NCI-H82 (cell line): ENCODE data around the gene MIOX.

Experiments
- DNase-seq: peaks from one replicate; lab custom pipeline; 2025; lab: John Stamatoyannopoulos, UW

Gene MIOX

DNA sequence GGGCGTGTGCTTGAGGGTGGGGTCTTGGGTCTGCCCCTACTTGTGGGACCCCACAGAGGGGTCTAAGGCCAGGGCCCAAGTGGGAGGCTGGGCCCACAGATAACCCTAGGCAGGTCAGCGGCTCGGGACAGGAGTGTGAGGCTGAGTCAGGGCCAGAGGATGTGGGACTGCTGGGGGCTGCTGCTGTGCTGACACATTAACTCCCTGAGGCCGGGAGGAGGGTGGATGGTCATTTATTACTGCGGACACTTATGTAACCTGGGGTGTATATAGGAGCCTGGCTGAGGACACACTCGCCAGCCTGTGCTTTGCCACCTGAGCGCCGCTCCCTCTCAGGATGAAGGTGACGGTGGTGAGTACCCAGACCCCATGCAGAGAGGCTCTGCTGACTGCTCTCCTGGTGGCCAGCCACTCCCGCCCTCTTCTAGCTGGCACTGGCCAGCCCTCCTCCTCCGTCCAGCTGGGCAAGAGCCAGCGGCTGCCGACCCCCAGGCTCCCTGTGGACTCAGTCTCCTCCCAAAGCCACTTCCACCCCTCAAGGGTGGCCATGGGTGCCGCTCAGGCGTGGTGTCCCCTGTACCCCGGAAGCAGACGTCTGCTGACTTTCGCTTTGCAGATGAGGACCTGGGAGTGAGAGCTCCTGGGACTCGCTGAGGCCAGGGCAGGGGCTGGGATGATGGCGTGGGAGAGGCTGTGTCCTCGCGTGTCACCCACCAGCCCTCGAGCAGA lies at the start of gene MIOX:
Gene MIOX (plus strand): TSS at position 299 of the 729 bp plus-strand sequence. CDS start 39 bp downstream, at position 338.
- no peak for DNase-seq

DNA sequence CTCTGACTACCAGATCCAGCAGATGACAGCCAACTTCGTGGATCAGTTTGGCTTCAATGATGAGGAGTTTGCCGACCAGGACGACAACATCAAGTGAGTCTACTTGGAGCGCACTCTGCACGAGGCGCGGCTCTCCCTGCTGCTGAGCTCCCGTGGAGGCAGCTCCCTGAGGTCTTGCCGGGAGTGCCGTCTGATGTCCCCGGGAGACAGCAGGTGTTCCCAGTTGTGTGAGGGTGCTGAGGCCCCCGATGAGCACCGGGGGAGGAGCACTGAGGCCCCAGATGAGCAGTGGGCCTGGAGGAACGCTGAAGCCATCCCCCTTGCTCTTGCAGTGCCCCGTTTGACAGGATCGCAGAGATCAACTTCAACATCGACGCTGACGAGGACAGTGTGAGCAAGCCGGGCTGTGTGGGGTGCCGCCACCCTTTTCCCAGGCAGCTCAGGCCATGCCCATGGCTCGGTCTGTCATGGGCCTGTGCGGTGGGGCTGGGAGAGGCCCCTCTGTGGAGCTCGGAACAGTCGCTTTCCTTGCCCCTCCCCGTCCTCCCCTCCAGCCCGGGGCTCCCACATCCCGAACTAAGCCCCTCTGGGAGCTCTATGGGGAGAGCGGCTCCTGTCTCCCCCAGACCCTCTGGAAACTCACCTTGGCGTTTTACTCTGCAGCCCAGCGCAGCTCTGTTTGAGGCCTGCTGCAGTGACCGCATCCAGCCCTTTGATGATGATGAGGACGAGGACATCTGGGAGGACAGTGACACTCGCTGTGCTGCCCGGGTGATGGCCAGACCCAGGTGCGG lies 49.0 kb upstream of the MIOX start:
- DNase-seq: no peak

DNA sequence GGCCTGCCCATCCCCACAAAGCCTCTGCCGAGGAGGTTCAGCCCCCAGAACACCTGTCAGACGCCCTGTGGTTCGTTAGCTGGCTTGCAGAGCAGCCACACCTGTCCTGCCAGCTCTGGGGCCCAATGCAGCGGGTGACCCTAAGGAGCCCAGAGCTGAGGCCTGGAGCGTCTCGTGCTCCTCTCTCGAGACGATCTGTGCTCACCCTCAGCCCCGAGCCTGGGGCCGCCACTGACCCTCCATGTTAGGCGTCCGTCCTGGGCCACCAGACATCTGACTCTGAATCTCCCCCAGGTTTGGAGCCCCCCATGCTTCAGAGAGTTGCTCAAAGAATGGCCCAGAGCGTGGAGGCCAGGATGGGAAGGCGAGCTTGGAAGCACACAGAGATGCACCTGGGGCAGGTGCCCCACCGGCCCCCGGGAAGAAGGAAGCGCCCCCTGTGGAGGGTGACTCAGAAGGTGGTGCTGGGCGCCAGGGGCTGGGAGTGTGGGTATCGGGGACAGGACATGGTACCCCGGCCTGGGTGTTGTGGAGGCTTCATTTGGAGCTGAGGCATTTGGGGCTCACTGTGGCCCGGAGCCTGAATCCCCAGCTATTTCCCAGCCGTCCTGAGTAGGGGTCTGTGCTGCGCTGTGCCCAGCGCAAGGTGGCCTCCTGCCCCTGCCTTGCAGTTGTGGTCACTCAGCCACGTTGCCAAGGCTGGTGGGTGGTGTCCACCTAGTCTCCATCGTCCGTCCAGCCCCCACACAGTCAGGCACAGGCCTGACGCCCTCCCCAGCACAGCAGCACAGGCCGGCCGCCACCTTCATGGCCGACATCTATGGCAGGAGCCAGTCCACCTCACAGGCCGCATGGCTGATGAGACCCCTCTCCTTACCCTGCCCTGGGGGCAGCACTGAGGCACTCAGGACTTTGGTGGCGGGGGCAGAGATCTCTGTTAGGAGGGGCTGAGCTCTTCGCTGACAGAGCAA lies 48.1 kb upstream of the MIOX start:
- no peak for DNase-seq

DNA sequence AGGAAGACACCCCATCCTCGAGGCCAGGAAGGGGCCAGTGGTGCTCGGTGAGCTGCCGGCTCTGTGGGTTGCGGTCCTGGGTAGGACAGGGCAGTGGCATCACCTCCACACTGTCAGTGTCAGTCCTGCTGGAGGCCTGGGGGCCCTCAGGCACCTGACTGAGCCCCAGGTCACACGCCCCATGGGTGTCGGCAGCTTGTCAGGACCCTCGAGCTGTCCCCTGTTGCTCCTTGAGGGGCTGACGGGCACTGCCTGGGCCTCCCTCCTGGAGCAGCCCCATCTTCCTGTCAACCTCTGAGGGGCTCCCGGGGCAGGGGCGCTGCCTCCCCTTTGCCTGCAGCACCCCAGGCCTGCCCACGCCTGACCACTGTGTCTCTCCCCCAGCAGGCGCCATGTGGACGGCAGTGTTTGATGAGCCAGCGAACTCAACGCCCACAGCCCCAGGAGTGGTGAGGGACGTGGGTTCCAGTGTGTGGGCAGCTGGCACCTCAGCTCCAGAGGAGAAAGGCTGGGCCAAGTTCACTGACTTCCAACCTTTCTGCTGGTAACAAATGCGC lies 47.3 kb upstream of the MIOX start:
- DNase-seq: no peak

DNA sequence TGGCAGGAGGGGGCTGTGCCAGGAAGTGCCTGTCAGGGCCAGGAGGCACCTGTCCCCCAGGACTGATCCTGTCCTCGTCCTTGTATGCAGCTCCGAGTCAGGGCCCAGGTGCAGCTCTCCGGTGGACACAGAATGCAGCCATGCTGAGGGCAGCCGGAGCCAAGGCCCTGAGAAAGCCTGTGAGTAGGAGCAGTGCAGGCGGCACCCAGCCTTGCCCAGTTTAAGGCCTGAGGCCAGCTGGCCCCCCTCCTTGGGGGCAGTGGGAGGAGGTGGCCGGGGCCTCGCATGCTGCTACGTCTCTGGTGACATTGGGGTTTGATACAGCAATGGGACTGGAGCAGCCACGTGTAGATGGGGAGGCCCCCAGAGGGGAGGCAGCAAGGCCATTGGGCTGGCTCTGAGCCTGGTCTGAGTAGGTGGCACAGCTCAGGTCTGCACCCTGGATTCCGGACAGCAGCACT lies 46.8 kb upstream of the MIOX start:
- no peak for DNase-seq

DNA sequence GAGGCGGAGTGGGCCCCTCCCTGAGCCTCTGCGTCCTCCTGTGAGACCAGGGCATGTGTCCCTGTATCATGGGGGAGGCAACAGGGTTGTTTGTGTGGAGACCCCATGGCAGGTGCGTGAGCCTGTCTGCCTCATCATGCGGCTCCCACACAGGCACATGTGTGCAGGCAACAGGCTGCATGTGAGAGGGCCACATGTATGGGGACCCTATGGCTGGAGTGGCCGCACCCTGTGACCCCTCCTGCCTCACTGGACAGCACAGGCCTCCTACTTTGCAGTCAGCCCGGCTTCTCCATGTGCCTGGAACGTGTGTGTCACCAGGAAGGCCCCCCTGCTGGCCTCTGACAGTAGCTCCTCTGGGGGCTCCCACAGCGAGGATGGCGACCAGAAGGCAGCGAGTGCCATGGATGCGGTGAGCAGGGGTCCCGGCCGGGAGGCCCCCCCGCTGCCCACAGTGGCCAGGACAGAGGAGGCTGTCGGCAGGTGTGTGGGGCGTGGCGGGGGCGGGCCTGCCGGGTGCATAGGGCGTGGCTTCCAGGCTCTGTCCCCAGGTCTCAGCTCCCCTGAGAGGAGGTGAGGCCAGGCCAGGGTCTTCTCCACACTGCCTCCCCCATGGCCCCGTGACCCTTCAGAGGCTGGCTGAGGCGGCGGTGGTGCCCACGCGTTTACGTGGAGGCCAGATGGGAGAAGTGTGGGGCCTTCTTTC lies 46.0 kb upstream of the MIOX start:
- no peak for DNase-seq

DNA sequence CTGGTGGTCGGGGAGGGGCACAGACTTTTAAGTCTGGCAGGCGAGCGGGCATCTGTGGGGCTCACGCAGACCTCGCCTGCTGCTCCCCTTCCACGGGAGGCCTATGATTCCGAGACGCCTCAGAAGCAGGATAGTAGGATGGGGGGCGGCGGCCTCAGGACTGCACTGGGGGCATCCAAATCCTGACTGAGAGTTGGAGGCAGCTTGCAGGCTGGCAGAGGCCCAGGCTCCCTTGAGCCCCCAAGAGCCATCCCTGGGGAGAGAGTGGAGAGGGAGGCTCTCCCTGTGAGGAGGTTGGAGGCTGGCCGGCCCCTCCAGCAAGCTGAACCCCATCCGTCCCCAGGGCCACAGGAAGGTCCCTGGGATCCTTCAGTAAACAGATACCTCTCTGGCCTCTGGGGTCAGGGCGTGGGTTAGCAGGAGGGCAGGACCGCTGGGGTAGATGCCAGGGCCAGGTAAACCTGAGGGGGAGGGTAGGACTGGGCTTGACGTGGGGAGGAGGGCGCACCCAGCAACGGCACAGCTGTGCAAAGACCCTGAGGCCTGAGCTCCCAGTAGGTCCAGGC lies 45.1 kb upstream of the MIOX start:
- no peak for DNase-seq

DNA sequence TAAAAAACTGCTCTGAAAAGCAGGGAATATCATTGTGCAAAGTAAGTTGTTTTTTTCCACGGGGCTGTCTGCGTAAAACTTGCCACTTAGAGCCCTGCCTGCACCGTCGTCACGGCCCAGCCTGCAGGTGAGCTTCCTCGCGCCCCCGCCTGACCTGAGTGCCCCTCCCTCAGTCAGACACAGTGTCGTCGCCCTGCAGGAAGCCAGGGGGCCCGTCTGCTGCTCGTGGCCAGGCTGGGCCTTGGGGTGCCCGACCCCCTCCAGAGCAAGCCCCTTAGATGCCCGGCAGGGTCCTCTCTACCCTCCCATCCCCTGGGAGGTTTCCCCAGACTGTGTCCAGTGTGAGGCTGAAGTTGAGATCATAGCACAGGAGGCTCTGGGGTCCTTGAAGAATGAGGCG lies 43.5 kb upstream of the MIOX start:
- no peak for DNase-seq

DNA sequence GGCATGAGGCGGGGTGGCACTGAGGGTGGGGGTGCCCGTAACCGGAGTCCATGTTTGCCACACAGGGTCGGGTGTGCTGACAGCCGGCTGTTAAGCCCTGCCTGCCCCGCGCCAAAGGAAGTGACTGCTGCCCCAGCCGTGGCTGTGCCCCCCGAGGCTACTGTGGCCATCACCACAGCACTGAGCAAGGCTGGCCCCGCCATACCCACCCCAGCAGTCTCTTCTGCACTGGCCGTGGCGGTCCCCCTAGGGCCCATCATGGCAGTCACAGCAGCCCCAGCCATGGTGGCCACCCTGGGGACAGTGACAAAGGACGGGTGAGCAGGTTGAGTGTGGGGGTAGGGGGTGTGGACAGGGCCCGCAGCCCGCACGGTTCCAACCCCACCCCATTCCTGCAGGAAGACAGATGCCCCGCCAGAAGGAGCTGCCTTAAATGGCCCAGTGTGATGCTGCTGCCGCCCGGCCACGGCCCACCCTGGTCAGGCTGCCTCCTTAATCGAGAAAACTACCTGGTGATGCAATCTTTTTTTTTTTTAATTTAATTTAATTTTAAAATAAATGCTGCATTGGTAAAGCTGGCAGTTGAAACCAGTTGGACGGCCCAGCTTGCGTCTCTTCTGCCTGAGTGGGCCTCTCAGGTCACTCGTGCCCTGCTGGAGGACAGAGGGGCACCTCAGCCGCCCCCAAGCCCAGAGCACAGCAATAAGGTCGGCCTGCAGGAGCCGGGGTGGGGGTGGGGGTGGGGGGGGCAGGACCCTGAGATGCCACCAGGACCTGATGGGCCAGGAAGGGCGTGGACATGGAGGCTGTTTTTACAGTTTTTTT lies 42.6 kb upstream of the MIOX start:
- DNase-seq: no peak

DNA sequence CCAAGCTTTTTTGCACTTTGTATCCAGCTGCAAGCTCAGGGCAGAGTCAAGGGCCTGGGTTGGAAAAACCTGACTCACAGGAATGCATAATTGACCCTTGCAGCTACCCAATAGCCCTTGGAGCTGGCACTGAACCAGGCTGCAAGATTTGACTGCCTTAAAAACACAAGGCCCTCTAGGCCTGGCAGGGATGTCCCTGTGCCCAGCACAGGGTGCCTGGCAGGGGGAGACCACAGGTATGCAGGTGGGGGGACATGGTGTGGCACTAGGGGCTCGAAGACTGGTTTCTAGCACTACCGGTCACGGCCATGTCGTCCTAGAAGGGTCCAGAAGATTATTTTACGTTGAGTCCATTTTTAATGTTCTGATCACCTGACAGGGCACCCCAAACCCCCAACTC lies 42.0 kb upstream of the MIOX start:
- DNase-seq: no peak

DNA sequence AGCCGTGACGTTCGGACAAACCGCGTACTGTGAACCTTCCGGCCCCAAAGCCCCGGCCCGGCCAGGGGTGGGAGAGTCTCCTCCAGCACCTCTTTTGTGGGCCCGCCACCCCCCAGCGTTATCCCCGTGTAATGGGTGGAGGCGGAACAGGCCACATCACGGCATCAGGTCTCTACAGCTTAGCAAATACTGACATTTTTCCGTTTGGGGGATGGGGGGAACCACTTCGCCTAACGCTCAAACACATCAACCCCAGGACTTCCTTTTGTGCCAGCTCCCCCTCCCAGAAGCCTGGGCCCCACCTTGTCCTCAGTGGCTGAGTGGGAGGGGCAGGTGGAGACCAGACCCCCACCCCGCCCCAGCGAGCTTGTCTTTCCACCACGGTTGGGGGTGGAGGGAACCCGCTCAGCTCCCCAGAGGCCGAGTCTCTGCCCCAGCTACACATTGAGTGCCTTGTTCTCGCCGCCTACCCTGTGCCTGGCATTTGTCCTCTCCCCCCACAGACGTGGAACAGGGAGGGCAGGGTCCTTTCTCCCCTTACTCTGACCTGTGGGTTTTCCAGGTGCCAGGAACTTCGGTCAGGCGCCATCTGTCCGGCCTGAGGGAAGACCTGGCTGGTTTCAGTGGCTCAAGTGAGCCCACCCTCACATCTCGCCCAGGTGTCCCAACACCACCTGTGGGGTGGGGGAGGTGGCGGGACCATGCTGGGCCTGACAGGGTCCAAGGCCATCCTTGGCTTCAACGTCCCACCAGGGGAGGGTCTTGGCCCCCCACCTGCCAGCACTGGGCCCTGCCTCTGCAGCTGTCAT lies 41.4 kb upstream of the MIOX start:
- DNase-seq: no peak

DNA sequence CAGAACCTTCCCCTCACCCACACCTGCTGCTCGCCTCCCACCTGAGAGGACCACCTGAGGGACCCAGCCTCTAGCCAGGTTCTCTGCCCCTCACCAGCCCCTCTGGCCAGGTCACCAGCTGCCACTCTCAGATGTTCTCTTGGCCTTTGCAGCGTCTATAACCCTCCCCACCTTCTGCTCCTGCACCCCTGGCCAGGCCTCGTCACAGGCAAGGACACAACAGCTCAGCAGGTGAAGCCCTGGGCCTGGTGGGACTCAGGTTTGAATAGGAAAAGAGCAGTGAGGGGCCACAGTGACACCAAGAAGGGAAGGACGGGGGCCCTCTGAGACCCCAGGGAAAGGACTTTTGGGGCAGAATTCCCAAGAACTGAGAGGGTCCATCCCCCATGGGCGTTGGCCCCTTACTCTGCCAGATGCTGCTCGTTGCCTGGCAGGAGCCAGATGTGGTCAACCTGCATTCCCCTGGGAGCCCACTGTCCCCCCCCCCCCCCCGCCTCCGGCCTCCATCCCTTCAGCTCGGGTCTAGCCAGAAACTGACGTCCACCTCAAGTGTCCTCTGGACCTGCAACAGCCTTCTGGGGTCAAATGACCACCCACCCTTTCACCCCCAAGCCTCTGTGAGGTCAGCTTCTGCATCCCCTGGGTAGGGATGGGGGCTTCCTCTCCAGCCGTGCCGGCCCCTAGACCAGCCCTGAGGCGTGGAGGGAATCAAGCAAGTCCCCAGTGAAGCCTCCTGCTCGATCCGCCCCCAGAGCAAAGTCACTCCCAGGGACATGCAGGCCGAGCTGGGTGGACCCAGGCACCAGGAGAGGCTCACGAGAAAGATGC lies 40.6 kb upstream of the MIOX start:
- no peak for DNase-seq

DNA sequence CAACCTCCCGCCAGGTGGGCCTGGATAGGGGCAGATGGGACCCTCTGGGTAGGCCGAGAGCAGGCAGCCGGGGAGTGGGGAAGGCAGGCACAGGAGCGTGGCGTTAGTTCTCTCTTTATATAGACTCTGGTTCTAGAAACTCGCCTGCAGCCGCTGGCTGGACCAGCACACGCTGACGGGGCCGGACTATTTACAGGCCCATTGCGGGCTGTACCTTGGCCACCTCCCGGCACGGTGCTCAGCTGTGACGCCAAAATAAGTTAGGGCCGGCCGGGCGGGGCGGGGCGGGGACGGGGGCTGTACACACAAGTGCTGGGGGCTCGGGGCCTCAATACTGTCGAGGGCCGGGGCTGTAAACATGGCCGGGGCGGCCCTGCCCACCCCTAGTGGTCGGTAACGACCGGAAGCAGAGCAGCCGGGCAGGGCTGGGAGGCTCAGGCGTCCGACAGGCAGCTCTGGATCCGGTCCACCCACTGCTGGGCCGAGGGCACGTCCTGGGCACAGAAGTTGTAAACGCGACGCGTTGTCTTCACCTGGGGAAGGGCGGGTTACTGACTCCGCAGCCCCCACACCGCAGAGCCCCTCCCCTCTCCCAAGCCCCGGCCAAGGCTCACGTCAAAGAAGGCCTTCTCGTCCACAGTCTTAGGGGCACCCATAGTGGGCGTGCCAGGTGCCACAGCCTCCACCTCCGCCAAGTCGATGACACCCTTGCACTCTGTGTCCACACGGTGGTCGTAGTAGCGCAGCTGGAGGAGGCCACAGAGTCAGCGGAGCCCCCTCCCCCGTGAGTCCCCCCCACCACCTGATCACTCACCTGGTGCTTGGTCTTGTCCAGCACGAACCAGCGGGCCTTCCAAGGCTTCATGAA lies 39.7 kb upstream of the MIOX start:
- DNase-seq: no peak

DNA sequence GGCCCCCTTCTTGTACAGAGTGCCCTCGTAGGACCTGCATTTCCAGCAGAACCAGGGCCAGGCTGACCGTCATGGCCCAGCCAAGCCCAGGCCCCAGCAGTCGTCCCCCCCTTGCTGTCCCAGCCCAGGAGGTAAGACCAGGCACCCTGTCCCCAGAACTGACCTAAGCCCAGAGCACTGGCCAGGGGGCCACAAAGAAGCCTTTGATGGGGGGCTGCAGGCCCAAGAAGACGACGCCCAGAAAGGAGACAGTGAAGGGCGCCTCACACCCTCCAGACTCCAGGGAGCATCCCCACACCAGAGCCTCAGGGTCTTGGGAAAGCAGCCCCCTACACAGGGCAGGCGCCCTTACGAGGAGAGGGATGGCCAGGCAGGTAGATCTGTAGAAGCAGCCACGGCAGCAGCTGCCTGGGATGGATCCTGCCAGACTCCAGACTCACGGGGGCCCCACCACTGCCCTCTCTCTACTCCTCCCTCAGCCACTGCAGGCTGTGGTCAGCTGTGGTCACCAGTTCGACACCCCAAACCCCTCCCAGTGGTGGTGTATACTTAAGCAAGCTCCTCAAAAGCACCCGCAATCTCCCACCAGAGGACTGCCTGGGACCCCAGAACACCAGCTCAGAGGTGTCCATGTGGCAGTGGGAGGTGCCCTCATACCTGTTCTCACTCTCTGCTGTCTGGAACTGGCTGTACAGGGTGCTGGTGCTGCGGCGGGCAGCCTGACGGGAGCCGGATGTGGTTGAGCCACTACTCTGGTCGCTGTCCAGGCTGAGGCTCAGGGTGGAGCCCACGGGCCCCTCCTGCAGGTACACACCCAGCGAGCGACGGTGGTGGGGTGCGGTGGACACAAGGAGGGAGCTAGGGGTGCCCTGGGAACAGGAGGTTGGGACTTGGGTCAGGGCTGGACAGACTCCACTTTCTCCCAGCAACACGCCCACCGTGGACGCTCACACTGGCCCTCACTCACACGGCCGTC lies 38.8 kb upstream of the MIOX start:
- no peak for DNase-seq

DNA sequence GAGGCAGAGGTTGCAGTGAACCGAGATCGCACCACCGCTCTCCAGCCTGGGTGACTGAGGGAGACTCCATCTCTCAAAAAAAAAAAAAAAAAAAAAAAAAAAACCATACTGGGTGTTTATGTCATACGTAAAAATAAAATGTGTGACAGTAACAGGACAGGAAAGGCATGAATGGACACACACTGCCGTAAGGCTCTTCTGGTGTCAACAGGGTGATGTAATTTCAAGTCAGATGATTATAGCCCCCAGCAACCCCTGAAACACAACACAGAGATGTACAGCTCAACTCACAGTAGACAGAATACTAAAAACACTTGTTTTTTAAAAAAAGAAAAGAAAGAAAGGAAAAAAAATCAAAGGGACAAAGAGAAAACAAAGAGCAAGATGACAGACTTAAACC lies 34.0 kb upstream of the MIOX start:
- DNase-seq: no peak

DNA sequence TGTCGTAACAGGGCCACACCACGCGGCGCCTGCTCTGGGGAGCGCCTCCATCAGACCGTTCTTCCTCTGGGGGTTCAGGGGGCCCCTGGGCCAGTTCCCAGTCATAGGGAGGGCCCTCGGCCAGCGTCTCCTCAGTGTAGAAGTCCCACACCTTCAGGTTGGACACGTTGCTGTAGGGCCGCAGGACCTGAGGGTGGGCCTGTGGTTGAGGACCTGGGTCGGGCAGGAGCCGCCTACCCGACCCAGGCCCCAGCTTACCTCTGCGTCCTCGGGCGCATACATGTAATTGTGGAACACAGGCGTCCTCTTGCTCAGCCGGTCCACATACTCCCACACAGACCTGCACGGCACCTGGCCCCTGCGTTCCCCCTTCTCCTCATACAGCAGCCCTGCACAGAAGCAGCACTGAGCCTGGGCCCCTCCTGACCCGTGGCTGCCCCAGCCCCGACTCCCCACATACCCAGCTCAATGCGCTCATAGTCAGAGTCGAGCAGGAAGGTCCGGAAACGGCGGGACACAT lies 32.0 kb upstream of the MIOX start:
- no peak for DNase-seq
